Measurements from ENCODE around the gene MGAT2.
"Not testable (repeated sequence)": the region's sequence is repeated elsewhere in the genome, so short reads cannot be mapped to it uniquely, and the experiment has no call there.

MGAT2 gene

DNA sequence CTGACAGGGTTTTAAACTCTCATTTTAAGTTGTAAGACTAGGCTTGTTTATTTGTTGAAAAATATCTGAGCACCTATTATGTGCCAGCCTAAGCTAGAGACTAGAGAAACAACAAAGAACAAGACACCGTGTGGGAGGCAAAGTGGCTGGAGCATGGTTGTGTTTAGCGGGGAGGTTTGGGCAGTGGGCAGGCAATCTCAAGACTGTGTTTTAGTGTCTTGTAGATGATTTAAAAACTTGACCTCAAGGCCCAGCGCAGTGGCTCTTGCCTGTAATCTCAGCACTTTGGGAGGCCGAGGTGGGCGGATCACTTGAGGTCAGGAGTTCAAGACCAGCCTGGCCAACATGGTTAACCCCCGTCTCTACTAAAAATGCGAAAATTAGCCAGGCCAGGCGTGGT is 7.9 kb upstream of the MGAT2 start:
- no peak for DNase-seq (ENCODE audit: low spot score)

DNA sequence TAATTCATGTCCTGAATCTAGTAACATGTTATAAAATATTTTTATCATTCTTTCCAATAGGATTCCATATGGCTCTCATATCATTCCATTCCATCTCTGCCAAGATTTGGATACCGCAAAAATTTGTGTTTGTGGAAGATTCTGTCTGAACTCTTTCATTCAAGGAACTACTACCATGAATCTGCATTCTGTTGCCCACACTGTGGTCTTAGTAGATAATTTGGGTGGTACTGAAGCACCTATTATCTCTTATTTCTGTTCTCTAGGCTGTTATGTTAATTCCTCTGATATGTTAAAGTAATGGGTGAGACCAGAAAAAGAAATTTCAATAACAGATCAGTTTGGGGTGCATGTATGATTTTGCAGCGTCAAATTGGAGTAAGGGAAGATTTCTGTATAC is 6.4 kb upstream of the MGAT2 start:
- DNase-seq (ENCODE audit: low spot score) = no peak

DNA sequence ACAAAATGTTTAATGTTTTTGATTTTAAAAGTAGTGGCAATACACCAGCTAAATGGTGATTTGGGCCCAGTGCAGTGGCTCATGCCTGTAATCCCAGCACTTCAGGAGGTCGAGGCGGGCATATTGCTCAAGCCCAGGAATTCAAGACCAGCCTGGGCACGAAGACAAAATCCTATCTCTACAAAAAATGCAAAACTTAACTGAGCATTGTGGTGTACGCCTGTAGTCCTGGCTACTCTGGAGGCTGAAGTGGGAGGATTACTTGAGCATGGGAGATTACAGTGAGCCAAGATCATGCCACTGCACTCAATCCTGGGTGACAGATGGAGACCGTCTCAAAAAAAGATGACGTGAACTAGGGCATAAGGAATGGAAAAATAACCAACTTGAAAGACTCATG is 4.8 kb upstream of the MGAT2 start:
- DNase-seq (ENCODE audit: low spot score) = no peak

DNA sequence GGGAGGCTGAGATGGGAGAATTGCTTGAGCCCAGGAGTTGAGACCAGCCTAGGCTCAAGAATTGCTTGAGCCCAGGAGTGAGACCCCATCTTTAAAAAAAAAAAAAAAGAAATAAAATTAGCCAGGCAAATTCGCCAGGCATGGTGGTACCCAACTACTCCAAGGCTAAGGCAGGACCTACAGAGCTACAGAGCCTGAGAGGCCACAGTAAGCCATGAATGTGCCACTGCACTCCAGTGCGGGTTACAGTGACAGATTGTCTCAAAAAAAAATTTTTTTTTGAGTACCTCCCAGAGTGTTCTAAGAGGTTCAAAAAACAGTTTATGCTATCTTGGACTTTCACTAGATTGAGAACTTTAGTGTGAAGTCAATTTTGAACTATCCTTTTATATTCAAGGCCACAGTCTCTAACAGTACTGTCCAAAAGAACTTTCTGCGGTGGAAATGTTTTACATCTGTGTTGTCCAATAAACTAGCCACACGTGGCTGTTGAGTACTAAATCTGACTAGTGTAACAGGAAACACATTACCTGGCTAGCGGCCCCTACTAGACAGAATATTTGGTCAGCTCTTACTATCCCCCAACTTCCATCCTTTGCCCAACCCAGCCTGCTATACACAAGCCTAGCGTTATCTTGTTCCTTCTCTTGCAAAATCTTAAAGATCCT is 2.6 kb upstream of the MGAT2 start:
- DNase-seq (ENCODE audit: low spot score) = no peak

DNA sequence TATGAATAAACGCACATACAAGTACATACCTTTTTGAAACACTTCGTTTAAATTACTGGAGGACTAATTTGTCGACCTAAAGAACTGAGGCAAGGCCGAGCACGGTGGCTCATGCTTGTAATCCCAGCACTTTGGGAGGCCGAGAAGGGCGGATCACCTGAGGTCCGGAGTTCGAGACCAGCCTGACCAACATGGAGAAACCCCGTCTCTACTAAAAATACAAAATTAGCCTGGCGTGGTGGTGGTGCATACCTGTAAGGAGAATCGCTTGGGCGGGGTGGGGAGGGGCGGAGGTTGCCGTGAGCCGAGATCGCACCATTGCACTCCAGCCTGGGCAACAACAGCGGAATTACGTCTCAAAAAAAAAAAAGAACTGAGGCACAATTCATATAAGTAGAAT is 1.3 kb upstream of the MGAT2 start:
- DNase-seq (ENCODE audit: low spot score) = not testable (repeated sequence)

DNA sequence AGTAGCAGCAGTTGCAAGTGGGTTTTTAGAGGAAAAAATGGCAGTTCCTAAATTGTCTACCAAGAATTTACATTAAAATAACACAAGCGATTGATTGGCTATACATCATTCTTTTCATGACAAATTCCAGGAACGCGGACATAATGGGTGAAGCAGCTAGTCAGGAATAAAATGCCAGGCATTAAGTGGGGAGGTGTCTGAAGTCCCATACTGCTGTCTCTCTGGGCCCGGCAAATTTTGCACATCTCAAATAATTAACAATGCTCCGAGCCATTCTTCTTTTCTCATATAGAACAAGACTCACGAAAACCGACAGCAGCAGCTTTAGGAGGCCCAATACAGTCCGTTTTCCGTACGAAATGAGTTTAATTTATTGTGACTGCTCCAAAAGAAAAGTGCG is 869 bp upstream of the MGAT2 start:
- DNase-seq (ENCODE audit: low spot score) = no peak

DNA sequence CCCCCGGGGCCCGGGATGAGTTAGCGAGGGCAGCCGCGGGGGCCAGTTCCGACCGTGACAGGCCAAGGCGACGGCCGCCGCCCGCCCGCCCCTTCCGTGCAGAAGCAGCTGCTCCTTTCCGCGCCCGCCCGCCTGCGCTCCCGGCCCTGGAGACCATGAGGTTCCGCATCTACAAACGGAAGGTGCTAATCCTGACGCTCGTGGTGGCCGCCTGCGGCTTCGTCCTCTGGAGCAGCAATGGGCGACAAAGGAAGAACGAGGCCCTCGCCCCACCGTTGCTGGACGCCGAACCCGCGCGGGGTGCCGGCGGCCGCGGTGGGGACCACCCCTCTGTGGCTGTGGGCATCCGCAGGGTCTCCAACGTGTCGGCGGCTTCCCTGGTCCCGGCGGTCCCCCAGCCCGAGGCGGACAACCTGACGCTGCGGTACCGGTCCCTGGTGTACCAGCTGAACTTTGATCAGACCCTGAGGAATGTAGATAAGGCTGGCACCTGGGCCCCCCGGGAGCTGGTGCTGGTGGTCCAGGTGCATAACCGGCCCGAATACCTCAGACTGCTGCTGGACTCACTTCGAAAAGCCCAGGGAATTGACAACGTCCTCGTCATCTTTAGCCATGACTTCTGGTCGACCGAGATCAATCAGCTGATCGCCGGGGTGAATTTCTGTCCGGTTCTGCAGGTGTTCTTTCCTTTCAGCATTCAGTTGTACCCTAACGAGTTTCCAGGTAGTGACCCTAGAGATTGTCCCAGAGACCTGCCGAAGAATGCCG is 699 bp downstream of the MGAT2 start:
- no peak for DNase-seq (ENCODE audit: low spot score)

DNA sequence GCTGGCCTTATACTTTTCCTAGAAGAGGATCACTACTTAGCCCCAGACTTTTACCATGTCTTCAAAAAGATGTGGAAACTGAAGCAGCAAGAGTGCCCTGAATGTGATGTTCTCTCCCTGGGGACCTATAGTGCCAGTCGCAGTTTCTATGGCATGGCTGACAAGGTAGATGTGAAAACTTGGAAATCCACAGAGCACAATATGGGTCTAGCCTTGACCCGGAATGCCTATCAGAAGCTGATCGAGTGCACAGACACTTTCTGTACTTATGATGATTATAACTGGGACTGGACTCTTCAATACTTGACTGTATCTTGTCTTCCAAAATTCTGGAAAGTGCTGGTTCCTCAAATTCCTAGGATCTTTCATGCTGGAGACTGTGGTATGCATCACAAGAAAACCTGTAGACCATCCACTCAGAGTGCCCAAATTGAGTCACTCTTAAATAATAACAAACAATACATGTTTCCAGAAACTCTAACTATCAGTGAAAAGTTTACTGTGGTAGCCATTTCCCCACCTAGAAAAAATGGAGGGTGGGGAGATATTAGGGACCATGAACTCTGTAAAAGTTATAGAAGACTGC is 1.5 kb downstream of the MGAT2 start:
- DNase-seq (ENCODE audit: low spot score) = no peak

DNA sequence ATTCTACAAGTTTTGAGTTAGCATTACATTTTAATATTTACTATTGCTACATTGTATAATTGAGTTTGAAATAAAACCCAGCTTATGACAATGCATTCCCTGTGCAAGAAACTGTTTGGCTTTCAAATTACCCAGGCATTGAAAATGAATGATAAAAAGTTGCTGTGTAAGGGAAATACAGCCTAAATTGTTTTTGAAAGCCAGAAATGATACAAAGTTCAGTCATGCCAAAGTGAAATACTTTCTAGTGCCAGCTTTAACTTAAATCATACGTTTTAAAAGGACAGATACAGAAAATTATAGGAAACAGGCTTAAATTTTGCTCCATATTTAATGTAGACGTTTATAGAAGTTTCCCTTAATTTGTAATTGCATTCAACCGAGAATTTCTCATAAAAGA is 2.8 kb downstream of the MGAT2 start:
- DNase-seq (ENCODE audit: low spot score) = no peak

DNA sequence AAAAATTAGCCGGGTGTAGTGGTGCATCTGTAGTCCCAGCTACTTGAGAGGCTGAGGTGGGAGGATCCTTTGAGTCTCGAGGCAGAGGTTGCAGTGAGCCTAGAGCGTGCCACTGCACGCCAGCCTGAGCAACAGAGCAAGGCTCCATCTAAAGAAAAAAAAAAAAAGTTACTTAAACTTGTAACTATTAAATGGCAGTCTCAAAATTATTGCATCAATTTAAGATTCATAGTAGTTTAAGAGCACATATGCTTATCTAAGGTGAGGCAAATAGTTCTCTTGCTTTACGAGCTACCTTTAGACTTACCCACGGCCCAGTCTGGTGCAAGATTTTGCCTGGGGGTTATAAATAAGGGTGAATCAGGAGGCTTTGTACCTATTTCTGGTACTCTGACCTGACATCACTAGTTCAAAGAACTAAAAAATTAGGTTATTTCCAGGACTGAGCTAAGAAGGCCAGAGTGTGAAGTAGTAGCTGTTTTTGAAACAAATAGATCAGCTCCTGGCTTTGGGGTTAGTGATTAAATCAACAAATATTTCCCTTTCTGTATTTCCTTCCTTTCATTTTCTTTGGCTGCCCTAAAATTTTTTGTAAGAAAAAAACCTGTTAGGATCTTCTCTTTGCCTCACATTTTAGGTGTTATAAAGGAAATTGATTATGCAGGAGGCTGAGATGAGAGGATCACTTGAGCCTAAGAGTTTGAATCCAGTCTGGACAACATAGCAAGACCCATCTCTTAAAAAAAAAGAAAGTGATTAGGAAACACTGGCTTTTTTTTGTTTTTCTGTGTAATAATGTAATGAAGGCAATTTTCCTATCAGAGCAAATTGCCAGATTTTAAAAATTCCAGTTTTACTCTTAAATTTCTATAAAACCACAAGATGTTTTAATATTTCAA is 3.6 kb downstream of the MGAT2 start:
- no peak for DNase-seq (ENCODE audit: low spot score)

DNA sequence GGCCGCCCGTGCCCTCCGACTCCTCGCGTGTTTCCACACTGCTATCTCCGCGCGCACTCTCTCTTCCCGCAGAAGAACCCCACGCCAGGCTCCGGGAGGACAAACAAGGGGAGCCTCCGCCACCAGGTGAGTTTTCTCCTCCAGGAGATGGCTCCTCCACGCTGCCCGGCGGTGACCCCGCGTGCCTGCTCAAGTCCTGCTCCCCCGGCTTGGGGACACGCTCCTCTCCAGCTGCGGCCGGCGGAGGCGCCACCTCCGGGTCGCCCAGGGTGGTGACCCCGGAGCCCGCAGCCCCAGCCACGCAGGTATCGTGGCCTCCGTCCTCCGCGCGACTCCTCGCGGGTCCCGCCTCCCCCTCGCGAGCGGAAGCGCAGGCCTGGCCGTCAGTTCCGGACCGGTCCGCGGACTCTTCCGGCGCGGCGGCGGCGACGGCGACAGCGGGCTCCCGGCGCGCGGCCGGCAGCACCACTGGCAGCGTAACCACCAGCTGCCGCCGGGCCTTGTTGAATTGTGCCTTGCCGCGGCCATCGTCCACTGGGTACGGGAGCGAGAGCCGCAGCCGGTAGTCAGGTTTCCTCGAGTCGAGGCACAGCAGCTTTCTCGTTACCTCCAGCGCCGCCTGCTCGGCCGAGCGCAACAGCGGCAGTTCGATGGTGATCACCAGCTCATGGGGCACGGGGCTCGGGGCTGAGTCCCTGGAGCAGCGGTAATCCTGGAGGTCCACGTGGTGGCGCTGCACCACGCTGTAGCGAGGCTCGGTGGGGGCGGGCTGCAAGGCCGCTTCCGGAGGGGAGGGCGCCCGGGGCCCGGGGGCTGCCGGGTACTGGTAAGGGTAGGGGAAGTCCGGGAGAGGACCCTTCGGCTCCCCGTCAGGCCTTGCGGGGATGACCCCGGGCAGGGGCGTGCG is 13.3 kb downstream of the MGAT2 start:
- peak; percentile 94 for DNase-seq (ENCODE audit: low spot score)

DNA sequence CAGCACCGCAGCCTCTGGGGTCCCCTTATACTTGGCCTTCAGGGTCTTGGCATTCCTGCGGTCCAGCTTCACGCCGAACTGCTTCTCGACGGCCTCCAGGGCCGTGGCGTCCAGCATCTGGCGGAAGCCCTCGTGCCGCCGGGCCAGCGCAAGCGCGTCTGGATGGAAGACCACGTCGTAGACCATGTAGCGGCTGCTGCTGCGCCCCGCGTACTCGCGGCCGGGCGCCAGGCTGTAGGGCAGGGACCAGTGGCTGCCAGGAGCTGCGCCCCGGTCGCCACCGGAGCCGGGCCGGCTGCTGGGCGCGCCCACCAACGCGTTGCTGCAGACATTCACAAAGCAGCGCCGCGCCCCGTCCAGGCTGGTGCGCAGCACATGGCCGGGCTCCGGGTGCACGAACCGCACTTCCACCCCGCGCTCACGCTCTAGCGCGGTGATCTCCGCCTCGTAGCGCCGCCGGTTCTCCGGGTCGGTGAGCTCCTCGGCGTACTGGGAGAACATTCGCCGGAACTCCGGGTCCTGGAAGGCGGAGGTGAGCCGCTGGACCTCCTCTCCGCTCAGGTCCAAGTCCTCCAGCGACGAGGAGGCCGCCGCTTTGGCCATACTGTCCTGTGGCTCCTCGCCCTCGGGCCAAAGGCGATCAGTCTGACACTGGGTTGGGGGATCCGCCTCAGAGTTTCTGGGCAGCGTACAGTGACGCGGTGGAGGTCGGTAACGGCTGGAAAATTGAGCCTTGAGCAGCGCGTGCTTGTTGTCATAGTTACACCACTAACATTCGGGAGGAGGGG is 14.1 kb downstream of the MGAT2 start, which contains the start of gene DNAAF2:
TSS of gene DNAAF2 (minus strand) at position 698 of the 788 bp plus-strand sequence. CDS start at position 603, 95 bp downstream.
- DNase-seq (ENCODE audit: low spot score) = no peak

DNA sequence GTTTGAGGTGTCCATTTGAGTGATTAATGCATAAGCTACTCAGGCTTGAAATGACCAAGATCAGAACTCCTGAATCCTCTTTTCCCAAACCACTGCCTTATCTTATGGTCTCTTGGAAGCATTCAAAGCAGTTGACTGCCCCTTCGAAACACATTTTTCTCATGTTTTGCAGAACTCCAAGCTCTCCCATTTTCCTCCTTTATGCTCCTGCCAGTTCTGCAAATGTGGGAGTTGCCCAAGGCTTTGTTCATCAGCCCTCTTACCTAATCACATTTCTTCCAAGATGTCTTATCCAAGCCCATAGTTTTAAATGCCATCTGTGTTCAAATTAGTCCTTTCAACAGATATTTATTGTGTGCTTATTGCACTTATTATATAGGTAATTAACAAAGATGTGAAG is 16.3 kb downstream of the MGAT2 start:
- no peak for DNase-seq (ENCODE audit: low spot score)

DNA sequence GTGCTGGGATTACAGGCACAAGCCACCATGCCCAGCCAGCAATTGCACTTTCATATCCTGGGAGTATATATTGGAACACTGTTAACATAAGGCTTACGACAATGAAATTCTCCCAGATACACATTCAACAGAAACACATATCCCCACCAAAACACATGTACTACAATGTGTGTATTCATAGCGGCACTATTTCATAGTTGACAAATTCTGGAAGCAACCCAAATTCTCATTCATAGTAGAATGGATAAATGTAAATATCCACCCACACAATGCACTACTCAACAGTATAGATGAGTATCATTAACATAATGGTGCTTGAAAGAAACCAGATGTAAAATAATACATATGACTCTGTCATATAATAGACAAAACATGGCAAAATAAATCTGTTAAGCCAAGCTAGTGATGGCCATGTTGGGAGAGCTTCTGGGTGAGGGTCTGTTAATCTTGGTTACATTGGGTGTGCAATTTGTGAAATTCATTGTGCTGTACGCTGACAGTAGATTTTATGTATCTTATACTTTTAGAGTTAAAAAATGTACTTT is 17.0 kb downstream of the MGAT2 start:
- DNase-seq (ENCODE audit: low spot score) = no peak

DNA sequence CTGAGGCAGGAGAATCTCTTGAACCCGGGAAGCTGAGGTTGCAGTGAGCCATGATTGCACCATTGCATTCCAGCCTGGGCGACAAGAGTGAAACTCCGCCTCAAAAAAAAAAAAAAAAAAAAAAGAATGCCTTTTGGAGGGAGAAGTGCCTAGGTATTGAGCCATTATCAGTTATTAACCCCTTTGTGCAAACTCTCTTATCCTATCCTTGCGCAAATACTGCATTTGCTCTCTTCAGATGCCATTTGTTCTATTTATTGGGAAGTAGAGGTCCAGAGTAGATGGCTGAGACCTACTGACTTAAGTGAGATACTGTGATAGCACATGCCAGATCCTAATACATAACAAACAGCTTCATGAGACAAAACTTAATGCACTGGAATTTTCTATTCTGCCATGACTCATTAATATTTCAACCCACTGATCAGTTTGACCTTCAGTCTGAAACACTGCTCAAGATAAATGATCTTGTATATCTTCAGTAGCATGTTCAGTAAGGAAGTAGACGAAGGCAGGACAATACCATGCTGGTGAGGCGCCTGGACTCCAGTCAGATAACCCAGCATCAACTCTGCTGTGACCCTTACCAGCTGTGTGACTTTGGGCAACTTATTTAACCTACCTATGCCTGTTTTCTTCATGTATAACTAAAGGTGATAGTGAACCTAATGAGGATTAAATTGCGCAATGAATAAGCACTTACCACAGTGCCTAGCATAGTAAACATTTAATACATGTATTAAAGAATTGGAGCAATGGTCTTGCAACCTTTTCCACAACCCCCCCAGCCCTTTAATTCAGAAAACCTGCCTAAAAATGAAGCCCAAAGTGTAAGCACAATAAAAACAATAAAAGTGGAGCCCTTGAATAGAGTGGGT is 20.2 kb downstream of the MGAT2 start:
- no peak for DNase-seq (ENCODE audit: low spot score)

DNA sequence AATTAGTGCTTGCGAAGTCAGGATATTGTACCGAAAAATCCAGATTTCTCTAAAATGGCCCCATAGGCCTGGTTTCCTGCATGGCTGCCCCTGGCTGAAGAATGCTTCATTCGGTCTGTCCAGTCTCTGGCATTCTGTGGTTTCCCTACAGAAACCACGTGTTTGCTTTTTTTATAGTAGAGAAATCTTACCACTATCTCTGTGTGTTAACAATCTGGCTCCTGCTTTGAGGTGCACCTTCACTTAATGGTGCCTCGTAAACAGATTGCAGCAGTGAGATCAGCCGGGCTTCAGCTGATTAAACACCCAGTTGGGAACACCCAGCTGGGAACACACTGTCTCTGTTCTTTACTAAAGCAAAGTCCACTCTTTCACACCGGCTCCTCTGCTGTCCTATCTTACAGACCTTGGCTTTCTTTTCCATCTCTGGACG is 21.1 kb downstream of the MGAT2 start:
- peak; percentile 12 for DNase-seq (ENCODE audit: low spot score)

DNA sequence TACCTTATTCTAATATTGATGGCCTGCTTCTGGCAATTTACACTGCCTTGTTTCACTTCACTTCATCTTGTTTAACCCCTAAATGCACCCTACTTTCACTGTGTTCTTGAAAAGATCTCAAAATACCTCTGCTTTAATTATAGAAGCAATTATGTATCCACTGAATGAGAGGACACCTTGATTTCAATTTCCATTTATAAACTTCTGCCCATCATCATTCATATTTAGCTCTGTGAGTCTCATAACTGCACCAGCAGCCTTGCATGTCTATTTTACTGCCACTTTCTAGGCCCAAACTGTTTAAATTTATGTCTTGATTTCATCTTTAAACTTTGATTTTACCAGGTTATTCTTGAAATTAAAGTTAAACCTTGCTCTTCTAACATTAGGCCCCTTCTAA is 21.6 kb downstream of the MGAT2 start:
- DNase-seq (ENCODE audit: low spot score) = no peak

DNA sequence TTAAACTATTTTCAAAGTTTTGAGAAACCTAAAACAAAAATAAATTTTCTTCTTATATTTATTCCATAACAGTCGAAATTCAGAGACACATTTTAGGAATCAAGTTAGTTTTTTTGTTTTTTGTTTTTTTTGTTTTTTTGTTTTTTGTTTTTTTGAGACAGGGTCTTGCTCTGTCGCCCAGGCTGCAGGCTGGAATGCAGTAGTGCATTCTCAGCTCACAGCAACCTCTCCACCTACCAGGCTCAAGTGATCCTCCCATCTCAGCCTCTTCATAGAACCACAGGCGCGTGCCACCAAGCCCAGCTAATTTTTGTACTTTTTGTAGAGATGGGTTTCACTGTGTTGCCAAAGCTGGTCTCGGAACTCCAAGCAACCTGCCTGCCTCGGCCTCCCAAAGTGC is 32.9 kb downstream of the MGAT2 start:
- DNase-seq (ENCODE audit: low spot score) = no peak

DNA sequence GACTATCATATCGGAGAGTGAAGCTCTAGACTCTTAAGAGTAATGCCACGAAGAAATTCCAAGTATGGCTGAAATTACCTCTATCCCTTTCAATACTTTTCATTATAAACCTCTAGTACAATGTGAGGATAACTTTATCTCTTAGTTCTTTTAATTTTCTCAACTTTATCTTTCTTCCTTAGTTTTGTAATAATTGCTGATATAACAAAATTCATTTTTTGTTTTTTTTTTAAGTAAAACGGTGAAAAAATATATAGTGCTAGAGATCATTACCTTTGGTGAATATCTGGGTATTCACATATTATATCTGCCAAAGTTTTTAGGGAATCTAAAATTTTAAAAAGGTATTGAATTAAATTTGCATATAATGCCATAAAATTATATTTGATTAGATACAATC is 33.9 kb downstream of the MGAT2 start:
- no peak for DNase-seq (ENCODE audit: low spot score)
